Raji (cell line): ENCODE measurements around the gene NECAB2.

ENCODE experiments used
- POLR2A ChIP-seq: IDR thresholded peaks from 2 replicates; pipeline ENCODE4 v1.6.1; 2011; ENCODE audit warnings: low read depth, low read length, control low read depth; ENCODE audit not compliant: insufficient read depth

Gene NECAB2

GRCh38 chr16:83967091-83967490 is 953 bp upstream of the NECAB2 start:
- no peak for TF ChIP-seq POLR2A

DNA sequence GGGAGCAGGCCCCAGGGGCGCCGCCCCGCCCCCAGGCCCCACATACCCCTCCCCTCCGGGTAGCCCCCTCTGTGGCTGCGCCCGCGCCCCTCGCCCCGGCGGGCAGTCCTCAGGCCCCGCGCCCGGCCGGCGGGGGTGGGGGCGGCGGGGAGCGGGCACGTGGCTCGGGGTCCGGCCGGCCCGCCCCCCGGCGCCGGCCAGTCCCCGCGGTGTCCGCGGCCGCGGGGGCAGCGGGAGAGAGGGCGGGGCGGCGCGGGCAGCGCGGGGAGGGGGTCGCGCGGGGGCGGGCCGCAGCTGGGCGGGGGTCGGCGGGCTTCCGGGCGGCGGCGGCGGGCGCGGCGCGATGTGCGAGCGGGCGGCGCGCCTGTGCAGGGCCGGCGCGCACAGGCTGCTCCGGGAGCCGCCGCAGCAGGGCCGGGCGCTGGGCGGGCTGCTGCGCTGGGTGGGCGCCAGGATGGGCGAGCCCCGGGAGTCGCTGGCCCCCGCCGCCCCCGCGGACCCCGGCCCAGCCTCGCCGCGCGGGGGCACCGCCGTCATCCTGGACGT is 335 bp downstream of the NECAB2 start:
- TF ChIP-seq POLR2A, result no peak

DNA sequence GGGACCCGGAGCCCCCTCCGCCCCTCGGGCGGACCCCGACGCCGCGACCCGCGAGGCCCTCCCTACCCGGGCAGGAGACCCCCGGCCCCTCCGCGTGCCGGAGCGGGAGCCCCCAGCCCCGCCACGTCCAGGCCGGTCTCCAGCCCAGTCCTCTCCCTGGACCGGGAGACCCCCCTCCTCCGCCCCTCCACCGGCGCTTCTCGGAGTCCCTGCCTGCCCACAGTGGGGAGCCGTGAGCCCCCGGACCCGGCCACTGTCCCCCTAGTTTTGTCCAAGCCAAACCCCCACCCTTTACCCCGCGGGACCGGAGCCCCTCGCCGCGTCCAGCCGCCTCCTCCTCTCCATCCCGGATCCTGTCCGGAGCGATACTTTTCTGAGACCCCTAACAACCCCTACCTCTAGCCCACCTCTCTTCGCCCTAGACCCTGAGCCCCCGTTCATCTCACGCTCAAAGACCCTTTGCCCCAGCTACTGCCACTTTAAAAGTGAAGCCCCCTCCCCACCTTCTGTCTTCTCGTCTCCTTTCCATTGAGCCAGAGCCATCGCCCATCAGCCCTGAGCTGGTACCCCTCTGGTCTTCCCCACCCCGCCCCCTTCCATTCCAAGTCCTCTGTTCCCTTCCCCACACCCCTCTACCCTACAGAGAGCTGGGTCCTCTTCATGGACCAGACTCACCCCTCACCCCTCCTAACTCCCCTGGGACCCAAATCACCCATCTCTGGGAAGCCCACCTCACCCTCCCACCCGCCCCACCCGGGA is 1.0 kb downstream of the NECAB2 start:
- no peak for TF ChIP-seq POLR2A

- no peak for TF ChIP-seq POLR2A
Observed at GRCh38 chr16:83969771-83970429, 1.9 kb downstream of the NECAB2 start.

- TF ChIP-seq POLR2A, result no peak
Observed at GRCh38 chr16:83970430-83970815, 2.4 kb downstream of the NECAB2 start.

GRCh38 chr16:83971165-83972130 is 3.4 kb downstream of the NECAB2 start:
- TF ChIP-seq POLR2A, result no peak

DNA sequence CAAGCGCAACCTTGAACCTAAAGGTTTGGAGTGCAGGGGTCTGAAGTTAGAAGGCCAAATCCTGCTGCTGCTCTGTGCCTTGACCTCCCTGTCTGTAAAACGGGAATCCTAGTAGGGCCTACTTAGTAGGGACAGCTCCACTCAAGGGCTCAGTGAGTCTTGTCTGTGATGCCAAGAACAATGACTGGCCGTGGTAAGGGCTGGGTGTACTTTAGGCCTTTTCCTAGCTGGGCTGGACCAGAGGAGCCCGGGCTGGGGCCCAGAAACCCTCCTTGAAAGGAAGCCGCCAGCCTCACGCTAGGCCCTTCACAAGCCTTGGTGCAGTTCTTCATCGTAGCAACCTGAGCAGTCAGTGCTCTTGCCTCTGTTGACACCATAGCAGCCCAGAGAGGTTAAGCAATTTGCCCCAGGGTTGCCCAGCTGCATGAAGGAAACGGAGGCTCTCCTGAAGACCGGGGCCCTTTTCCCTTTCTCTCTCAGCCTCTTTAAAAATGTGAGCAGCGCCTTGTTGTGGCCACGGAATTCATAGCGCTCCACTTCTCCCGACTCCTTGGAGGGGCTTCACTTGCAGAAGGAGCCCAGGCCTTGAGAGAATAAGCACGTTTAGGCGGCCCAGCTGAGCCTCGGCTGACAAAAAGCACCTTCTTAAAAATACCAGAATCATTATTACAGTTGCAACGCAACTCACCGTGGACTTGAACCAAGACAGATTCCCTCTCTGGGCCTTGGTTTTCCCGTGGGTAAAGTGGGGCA is 4.4 kb downstream of the NECAB2 start:
- no peak for TF ChIP-seq POLR2A

DNA sequence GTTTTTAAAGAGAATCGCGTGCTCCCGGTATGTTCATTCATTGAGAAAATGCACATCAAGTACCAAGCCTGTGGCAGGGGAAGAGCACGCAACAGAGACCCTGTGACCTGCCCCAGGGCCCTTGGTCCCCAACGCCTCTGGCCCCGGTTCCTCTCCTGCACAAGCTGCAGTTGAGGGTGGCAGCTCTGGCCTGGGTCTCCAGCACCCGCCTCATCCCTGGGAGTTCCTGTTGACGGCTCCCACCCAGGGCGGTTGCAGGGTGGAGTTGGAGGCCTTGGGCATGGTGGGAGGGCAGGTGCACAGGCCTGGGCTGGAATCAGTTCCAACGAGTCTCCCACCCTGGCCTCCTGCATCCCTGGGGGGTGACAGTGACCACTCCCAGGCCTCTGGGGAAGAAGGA is 5.0 kb downstream of the NECAB2 start:
- no peak for TF ChIP-seq POLR2A

DNA sequence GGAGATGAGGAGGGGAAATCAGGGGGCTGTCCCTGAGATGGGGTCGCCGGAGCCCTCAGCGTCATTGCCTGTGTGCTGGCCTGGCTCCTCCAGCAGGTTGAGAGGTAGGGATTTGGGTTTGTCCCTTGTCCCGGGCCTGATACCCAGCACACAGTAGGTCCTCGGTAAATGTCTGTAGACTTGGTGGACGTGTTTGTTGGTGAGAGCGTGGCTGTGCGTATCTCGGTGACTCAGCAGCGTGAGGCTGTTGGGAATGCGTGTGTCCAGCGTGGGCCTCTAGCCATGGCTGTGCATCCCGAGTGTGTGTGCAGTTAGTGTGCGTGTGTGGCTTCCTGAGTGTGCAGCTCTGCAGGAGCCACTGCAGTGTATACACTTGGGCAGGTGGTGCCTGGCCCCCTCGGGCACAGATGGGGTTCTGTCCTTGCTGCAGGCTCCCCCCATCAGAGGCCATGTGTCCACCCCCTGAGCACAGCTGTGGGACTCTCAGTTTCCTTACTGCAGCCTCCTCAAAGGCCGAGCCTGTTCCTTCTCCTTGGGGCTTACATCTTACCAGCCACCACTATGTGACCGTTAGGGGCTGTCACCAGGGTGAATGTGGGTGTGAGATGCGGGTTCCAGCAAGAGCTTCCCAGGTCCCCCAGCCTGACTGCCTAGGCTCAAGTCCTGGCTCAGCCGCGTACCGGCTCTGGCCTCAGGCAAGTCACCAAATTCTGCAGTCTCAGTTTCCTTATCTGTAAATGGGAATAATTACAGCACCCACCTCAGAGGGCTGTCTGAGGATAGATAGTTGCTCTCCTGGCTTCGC is 5.7 kb downstream of the NECAB2 start:
- TF ChIP-seq POLR2A, result no peak

- TF ChIP-seq POLR2A, result no peak
Observed at GRCh38 chr16:83974475-83974874, 6.4 kb downstream of the NECAB2 start.

DNA sequence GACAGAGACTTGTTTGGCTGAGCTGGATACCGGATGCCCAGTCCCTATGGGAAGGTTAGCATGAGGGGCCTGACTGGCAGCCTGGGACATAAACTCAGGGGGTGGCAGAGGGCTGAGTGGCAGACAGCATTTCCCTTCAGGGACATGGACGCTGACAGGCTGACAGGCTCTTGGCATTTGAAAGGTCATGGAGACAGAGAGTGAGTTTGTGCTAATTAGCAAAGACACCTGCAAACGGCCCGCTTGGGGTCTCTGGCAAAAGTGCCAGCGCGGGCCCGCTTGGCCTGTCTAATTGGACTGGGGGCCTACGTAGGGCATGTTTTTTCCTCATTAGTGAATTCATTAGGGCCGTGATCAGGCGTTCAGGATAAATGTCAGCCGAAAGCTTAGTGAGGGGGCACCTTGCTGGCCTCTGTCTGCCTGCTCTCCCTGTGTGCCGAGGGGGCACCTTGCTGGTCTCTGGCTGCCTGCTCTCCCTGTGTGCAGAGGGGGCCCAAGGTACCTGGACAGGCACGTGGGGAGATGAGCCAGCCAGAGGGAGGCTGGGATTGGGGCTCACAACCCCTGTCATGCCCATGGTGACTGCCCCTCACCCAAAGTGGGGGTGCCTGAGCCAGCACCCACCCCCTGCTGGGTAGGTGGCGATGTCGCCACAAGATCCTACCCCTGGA is 7.7 kb downstream of the NECAB2 start:
- TF ChIP-seq POLR2A, result no peak

DNA sequence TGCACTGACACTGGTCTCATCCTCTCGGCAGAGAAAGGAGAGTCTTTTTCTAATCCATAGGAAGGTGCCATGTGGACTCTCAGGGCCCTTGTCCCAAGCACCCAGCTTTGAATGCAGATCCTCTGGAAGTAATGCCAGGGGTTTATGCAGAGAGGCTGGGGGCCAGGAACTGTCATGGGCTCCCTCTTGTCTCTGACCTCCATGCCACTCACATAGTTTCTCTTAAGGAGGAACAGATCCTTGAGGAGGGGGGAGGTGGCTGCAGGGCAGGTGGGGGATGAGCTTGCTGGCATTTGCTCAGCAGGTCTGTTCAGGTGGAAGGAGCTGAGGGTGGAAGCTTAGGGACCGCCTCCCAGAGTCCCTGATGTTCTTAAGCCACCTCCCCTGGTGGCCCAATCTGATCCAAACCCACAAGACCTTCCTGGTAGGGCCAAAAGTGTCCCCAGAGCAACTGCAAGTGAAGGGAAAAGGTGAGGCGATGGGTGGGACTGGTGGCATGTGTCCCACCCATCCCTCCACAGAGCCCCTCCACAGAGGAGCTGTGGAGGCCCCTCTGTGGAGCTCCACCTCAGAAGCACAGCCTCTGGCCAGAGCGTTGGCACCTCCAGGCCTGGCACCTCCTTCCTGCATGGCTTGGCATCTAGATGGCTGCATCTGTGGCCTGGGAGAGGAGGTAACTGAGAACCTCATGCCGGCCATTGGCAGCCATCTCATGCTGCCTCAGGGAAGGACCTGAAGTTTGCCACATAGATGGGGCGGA is 9.2 kb downstream of the NECAB2 start:
- TF ChIP-seq POLR2A, result no peak
